Muscle of arm (tissue), 12 donors: ENCODE data around the gene KCNMB3. TPM values are rescaled to one million over a fixed set of nuclear protein-coding genes. Genes with fewer than 3 reads are reported as not detected.

Experiments used
- DNase-seq: peaks from one replicate; pipeline ENCODE4 v3.0.0-alpha.2; 2013
- polyA plus RNA-seq, 12 donors: library from polyadenylated mRNA; unstranded; fragments of 120-200 nt; gene quantifications; one replicate each; pipeline ENCODE4 v1.2.1, GENCODE V29; 2013; ENCODE audit not compliant: insufficient read length in 12 of 12

KCNMB3 gene
- polyA plus RNA-seq, 12 donors, result 2.5 to 7.3 (median 4.3) TPM; not detected in 2

GRCh38 chr3:179200790-179201189 is 50.1 kb downstream of the KCNMB3 start:
- DNase-seq, result no peak

- DNase-seq, result no peak
Observed at GRCh38 chr3:179196700-179197099, 54.2 kb downstream of the KCNMB3 start.

GRCh38 chr3:179196098-179196497 is 54.8 kb downstream of the KCNMB3 start:
- no peak for DNase-seq

- no peak for DNase-seq
Observed at GRCh38 chr3:179194931-179195330, 56.0 kb downstream of the KCNMB3 start.

Other genes starting within 250 kb of the KCNMB3 start
- 1 to 10 TPM in 11 of 12 donors, not detected in 1; 2.8 to 8.6 (median 6.8) TPM for gene ZMAT3, start 179.3 kb downstream of the KCNMB3 start, polyA plus RNA-seq
- gene PIK3CA, start 102.8 kb downstream of the KCNMB3 start, polyA plus RNA-seq, result 10 to 100 TPM in 11 of 12 donors, not detected in 1; 21.7 to 29.5 (median 25.6) TPM
- gene ZNF639, start 71.9 kb upstream of the KCNMB3 start, polyA plus RNA-seq, result 10 to 100 TPM in 11 of 12 donors, not detected in 1; 19.6 to 52.1 (median 43.0) TPM
- gene MFN1, start 96.6 kb upstream of the KCNMB3 start, polyA plus RNA-seq, result 10 to 100 TPM in 11 of 12 donors, not detected in 1; 32.1 to 69.0 (median 53.8) TPM
- gene GNB4, start 200.4 kb upstream of the KCNMB3 start, polyA plus RNA-seq, result 10 to 100 TPM in 11 of 12 donors, not detected in 1; 22.1 to 53.0 (median 37.9) TPM